ENCODE measurements around the gene TULP4. TPM values are rescaled to one million over a fixed set of nuclear protein-coding genes. Genes with fewer than 3 reads are reported as not detected.

TULP4 gene
- total RNA-seq, 1 experiment from 2014 or later = 21.5 TPM

DNA sequence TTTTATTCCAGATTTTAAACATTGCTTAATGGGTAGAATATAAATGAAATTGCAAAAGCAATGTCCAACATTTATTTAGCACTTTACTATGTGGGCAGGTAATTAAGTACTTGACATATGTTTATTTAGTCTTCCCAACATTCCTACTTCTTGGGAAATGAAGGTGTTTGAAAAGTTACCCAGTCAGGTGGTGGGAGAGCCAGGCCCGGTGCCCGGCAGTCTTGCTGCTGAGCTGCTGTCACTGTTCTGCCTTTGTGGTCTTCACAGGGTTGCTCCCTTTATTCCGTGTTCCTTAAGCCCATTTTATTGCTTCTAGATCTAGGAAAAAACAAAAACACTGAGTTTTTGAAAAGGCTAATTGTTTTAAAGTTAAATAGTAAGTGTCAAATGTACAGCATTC, 42.6 kb upstream of the TULP4 start:
- Histone ChIP-seq H3K36me3 (ENCODE audit: low read depth, low read length) (no peaks in the 10 kb centered on the region; the same call in 1 of the 2 replicates), H3K4me3 (ENCODE audit: low read length) (no peak overlapping the region), H3K4me2 (ENCODE audit: low read length) (no peak overlapping the region), H4K20me1 (ENCODE audit: low read length) (no peaks in the 10 kb centered on the region), H2AFZ (ENCODE audit: low read length) (no peak overlapping the region), H3K9ac (ENCODE audit: low read length) (no peak overlapping the region), H3F3A (ENCODE audit: low read length, unreplicated experiment) (no peaks in the 10 kb centered on the region), H3K4me1 (ENCODE audit: insufficient read depth, low read length) (peaks cover 5% of the 10 kb centered on the region; the same call in 1 of the 2 replicates), H3K9me2 (replicated peaks; ENCODE audit: low read length) (no peaks in the 10 kb centered on the region), H3K79me2 (ENCODE audit: low read length) (0 out of 2 replicates have a peak, but pooled peaks cover 21% of the 10 kb centered on the region), H3K9me3 (ENCODE audit: low read length) (no peaks in the 10 kb centered on the region), H3K27ac (ENCODE audit: low read length) (no peak overlapping the region), H3K27me3 (ENCODE audit: low read length) (no peaks in the 10 kb centered on the region)
- ATAC-seq = no peak
- DNase-seq = no peak
- TF ChIP-seq EZH2phosphoT487 (IDR thresholded peaks at IDR 0.05; ENCODE audit: borderline replicate concordance, low read length) (no peak), EZH2 (IDR thresholded peaks at IDR 0.05; ENCODE audit: low read length, unreplicated experiment) (no peak)
- TF ChIP-seq, protein P1, sequence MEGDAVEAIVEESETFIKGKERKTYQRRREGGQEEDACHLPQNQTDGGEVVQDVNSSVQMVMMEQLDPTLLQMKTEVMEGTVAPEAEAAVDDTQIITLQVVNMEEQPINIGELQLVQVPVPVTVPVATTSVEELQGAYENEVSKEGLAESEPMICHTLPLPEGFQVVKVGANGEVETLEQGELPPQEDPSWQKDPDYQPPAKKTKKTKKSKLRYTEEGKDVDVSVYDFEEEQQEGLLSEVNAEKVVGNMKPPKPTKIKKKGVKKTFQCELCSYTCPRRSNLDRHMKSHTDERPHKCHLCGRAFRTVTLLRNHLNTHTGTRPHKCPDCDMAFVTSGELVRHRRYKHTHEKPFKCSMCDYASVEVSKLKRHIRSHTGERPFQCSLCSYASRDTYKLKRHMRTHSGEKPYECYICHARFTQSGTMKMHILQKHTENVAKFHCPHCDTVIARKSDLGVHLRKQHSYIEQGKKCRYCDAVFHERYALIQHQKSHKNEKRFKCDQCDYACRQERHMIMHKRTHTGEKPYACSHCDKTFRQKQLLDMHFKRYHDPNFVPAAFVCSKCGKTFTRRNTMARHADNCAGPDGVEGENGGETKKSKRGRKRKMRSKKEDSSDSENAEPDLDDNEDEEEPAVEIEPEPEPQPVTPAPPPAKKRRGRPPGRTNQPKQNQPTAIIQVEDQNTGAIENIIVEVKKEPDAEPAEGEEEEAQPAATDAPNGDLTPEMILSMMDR (conservative IDR thresholded peaks at IDR 0.05; ENCODE audit: low read depth, low read length) = no peak
- ChIA-PET POLR2A (ENCODE audit: unreplicated experiment) (no interaction called here), CTCF (no interaction called here)
- no TSS peak for BruUV-seq (replicated peaks)
- intact Hi-C loops (cut with micrococcal nuclease) = no loop called here

DNA sequence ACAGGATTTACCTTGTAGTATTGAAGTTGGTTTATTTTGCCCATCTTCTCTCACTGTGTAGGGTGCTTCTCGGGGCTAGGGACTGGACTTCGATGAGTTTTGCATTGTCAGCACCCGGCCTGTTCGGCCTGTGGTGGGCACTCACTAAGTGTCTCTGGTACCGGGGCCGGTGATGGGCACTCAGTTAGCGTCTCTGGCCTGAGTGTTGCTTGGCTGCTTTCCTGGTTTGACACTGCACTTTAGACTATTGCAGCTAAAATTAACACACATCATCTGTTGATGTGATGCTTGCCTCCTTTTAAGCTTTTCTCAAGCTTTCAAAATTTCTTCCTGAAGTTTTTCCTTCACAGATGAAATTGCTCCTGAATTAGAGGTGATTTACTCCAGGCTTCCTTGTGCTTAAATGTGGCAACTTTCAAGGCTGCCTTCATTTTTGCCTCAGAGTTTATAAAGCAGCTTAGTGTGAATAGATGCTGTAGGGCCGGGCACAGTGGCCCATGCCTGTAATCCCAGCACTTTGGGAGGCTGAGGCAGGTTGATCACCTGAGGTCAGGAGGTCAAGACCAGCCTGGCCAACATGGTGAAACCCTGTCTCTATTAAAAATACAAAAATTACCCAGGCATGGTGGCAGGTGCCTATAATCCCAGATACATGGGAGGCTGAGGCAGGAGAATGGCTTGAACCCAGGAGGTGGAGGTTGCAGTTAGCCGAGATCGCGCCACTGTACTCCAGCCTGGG, 41.7 kb upstream of the TULP4 start:
- POLR2A ChIA-PET (ENCODE audit: unreplicated experiment) = no interaction called here
- no TSS peak for BruUV-seq (replicated peaks)
- ATAC-seq = no peak

More for the DNA sequence above, 41.7 kb upstream of the TULP4 start:
- no peak for DNase-seq
- Histone ChIP-seq H3F3A (ENCODE audit: low read length, unreplicated experiment) (no peaks in the 10 kb centered on the region), H3K79me2 (ENCODE audit: low read length) (0 out of 2 replicates have a peak, but pooled peaks cover 21% of the 10 kb centered on the region), H3K4me2 (ENCODE audit: low read length) (no peak overlapping the region), H3K9me2 (replicated peaks; ENCODE audit: low read length) (no peaks in the 10 kb centered on the region), H4K20me1 (ENCODE audit: low read length) (no peaks in the 10 kb centered on the region), H3K27ac (ENCODE audit: low read length) (no peak overlapping the region), H3K4me1 (ENCODE audit: insufficient read depth, low read length) (peaks cover 5% of the 10 kb centered on the region; the same call in 1 of the 2 replicates), H3K4me3 (ENCODE audit: low read length) (no peak overlapping the region), H3K36me3 (ENCODE audit: low read depth, low read length) (no peaks in the 10 kb centered on the region; the same call in 1 of the 2 replicates), H3K9me3 (ENCODE audit: low read length) (no peaks in the 10 kb centered on the region), H2AFZ (ENCODE audit: low read length) (no peak overlapping the region), H3K27me3 (ENCODE audit: low read length) (no peaks in the 10 kb centered on the region), H3K9ac (ENCODE audit: low read length) (no peak overlapping the region)
- intact Hi-C loops (cut with micrococcal nuclease) = loop anchor here (1.0 kb wide), 1 partner anchor 11 kb away; no protein-coding TSS in a partner anchor
- CTCF ChIA-PET = no interaction called here
- TF ChIP-seq EZH2phosphoT487 (IDR thresholded peaks at IDR 0.05; ENCODE audit: borderline replicate concordance, low read length) (no peak), EZH2 (IDR thresholded peaks at IDR 0.05; ENCODE audit: low read length, unreplicated experiment) (no peak)
- TF ChIP-seq, protein P1 (conservative IDR thresholded peaks at IDR 0.05; ENCODE audit: low read depth, low read length) = no peak

Data from PC-3 (cell line).